ENCODE results near the gene GNAQ.
A peak's percentile ranks its signal among the peaks of the same experiment; 100 is the strongest.
"Not testable (repeated sequence)": the region's sequence is repeated elsewhere in the genome, so short reads cannot be mapped to it uniquely, and the experiment has no call there.

GNAQ gene

GRCh38 chr9:77714077-77714549 is 317.5 kb downstream of the GNAQ start:
- DNase-seq = no peak

DNA sequence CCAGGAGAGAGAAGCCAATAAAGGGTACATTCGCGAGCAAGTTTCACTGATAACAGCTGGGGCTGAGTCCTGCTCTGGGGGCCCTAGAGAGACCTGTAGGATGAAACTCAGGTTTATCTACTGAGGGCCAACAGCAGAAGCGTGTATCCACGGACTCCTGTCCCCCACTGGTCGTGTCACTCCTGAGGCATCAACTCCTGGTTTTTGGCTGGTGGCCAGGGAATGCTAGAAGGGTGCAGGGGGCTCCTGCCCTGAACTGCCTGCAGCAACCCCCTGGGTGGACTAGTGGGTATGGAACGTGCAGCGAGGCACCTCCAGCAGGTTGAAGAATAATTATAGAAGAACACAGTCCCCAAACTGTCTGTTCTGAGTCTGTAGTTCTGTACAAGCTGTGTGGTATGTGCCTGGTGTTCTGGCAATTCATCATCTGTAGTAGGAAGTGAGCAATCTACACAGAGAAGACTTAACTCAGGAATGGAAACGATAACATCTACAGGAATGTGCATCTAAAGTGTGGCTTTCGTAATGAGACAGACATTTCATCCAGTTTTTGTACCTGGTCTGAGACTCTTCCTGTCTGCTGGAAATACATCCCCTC is 319.0 kb downstream of the GNAQ start:
- no peak for DNase-seq

DNA sequence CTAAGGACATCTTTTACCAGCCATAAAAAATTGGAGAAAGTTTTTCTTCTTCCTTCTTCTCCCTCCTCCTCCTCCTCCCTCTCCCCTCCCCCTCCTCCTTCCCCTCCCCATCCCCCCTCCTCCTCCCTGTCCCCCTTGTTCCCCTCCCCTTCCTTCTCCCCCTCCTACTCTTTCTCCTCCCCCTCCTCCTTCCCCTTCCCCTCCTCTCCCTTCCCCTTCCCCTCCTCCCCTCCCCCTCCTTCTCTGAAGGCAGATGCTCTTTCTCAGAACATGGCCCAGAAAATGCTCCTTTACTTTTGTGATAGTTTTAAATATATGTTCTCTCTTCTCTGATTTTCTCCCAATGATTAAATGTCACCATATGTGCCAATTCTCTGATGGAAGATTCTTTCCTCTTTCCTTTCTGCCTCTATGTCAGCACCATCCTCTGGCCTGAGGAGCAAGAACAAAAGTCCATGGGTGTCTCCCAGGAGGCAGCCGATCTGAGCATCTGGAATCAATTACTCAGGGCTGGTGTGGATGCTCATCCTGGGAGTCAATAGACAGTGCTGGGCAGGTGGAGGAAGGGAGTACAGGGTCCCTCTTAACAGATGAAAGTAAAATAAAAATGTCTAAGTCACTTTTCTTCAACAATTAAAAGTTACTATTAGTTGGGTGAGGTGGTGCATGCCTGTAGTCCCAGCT is 320.5 kb downstream of the GNAQ start:
- no peak for DNase-seq

GRCh38 chr9:77710316-77710715 is 321.3 kb downstream of the GNAQ start:
- no peak for DNase-seq

DNA sequence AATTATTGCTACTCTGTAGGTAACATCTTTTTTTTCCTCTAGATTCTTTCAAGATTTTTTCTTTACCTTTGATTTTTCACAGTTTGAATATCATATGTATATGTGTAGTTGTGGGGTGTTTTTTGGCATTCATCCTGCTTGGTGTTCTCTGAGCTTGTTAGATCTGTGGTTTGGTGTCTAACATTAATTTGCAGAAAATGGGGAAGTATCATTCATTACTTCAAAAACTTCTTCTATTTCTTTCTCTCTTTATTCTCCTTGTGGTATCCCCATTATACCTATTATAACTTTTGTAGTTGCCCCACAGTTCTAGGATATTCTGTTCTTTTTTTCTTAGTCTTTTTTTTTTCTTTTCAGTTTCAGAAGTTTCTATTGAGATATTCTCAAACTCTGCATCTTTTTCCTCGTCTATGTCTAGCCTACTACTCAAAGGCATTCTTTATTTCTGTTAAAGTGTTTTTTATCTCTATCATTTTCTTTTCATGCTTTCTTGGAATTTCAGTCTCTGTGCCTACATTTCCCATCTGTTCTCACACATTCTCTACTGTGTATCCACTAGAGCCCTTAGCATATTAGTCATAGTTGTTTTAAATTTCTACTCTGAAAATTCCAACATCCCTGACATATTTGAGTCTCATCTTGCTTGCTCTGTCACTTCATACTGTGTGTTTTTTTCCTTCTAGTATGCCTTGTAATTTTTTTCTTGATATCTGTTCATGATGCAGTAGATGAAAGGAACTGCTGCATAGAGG is 323.4 kb downstream of the GNAQ start:
- no peak for DNase-seq

GRCh38 chr9:77707383-77708063 is 324.1 kb downstream of the GNAQ start:
- peak; percentile 58 for DNase-seq

DNA sequence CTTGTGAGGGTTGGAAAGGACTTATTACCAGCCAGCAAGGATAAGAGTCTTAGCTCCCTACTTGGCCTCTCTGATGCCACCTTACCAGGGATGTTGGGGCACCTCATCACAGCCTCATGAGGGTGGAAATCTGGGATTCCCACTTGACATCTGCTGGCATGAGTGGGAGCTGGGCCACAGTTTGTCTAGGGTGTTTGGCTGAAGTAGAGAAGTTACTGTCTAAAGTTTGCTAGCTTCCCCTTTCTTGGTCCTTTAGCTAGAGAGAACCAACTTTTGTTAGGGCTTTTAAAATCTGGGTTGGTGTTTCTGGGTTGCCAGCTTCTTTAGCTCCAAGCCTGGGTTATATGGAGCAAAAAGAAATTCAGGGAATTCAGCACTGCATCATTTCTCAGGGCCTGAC is 326.0 kb downstream of the GNAQ start:
- DNase-seq = no peak

- DNase-seq = not testable (repeated sequence)
These were observed 328.9 kb downstream of the GNAQ start for GRCh38 chr9:77702521-77703390.

DNA sequence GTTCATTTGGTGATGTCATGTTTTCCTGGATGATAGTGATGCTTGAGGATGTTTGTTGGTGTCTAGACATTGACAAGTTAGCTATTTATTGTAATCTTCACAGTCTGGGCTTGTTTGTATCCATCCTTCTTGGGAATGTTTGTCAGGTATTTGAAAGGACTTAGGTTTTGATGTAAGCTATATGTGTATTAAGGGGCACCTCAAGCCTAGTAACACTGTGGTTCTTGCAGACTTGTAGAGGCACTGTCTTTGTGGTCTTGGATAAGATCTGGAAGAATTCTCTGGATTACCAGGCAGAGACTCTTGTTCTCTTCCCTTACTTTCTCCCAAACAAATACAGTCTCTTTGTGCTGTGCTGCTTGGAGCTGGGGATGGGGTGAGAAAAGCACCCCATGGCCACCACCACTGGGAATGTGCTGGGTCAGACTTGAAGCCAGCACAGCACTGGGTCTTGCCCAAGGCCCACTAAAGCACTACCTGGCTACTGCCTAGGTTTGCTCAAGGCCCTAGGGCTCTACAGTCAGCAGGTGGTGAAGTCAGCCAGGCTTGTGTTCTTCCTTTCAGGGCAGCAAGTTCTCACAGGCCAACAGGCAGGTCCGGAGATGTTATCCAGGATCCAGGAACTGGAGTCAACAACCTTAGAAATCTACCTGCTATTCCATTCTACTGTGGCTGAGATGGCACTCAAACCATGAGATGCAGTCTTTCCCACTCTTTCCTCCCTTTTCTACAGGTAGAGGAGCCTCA is 334.2 kb downstream of the GNAQ start:
- DNase-seq = no peak

DNA sequence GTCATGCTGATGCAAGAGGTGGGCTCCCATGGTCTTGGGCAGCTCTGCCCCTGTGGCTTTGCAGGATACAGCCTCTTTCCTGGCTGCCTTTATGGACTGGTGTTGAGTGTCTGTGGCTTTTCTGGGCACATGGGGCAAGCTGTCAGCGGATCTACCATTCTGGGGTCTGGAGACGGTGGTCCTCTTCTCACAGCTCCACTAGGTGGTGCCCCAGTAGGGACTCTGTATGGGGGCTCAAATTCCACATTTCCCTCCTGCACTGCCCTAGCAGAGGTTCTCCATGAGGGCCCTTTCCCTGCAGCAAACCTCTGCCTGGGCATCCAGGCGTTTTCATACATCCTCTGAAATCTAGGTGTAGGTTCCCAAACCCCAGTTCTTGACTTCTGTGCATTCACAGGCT is 340.9 kb downstream of the GNAQ start:
- not testable (repeated sequence) for DNase-seq

DNA sequence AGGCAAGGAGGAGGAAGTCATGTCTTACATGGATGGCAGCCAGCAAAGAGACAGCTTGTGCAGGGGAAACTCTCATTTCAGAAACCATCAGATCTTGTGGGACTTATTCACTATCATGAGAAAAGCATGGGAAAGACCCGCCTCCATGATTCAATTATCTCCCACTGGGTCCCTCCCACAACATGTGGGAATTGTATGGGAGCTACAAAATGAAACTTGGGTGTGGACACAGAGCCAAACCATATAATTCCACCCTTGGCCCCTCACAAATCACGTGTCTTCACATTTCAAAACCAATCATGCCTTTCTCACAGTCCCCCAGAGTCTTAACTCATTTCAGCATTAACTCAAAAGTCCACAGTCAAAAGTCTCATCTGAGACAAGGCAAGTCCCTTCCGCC is 341.5 kb downstream of the GNAQ start:
- not testable (repeated sequence) for DNase-seq

- DNase-seq = not testable (repeated sequence)
These were observed 343.9 kb downstream of the GNAQ start for GRCh38 chr9:77687737-77688136.

DNA sequence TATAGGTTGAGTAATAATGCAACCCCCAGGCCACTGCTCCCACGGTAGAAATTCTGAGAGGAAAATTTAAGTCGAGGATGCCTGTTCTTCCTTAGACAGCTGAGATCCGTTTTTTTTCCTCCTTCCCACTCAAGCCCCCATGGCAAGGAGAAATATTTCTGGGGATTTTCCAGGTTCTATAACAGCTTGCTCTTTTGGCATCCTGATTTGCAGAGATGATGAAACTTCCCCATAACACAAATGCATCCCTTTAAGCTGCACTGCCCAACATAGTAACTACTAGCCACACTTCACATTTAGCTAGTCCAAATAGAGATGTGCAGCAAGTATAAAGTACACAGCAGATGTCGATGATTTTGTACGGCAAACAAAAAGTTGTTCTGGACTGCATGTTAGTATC is 351.0 kb downstream of the GNAQ start:
- DNase-seq = no peak

GRCh38 chr9:77679661-77680368 is 351.8 kb downstream of the GNAQ start:
- DNase-seq = no peak

GRCh38 chr9:77679088-77679487 is 352.5 kb downstream of the GNAQ start:
- DNase-seq = no peak

- no peak for DNase-seq
These were observed 353.6 kb downstream of the GNAQ start for GRCh38 chr9:77677957-77678535.

DNA sequence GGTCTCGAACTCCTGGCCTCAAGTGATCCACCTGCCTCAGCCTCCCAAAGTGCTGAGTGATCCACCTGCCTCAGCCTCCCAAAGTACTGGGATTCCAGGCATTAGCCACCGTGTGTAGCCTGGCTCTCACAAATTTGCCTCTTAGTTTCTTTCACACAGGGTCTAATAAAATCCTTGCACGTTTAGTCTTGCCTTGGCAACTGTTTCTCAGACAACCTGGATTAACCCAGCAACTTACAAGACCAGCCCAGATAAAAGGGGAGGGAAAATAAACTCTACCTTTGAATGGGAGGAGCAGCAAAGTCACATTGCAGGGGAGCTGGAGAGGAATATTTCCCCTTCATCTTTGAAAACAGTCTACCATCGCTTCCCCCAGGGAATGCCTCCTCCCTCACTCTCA is 354.2 kb downstream of the GNAQ start:
- DNase-seq = no peak

- no peak for DNase-seq
These were observed 357.4 kb downstream of the GNAQ start for GRCh38 chr9:77673941-77674791.

DNA sequence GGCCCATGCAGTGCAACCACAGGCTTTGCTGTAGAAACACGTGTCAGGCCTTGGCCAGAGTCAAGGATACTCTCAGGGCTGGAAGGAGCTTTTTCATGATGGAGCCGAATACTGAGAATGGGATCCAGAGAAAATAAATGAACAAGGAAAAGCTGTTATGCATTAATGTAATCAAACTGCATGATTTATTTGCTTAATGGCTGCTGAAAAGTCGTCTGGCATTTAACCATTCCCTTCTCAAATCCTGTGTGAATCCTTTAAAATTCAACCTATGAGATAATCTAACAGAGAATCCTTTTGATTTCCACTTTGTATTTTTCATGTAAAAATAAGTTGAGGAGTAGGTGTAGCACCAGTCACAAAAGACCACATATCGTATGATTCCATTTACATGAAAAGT is 359.4 kb downstream of the GNAQ start:
- DNase-seq = no peak

GRCh38 chr9:77667151-77667550 is 364.5 kb downstream of the GNAQ start:
- no peak for DNase-seq

All from T1000 (cell line).